Measurements from ENCODE around the gene DCXR. TPM values are rescaled to one million over a fixed set of nuclear protein-coding genes. Genes with fewer than 3 reads are reported as not detected.

The DCXR gene
- total RNA-seq, 2 donors from 2014 or later: 235 to 744 TPM

DNA sequence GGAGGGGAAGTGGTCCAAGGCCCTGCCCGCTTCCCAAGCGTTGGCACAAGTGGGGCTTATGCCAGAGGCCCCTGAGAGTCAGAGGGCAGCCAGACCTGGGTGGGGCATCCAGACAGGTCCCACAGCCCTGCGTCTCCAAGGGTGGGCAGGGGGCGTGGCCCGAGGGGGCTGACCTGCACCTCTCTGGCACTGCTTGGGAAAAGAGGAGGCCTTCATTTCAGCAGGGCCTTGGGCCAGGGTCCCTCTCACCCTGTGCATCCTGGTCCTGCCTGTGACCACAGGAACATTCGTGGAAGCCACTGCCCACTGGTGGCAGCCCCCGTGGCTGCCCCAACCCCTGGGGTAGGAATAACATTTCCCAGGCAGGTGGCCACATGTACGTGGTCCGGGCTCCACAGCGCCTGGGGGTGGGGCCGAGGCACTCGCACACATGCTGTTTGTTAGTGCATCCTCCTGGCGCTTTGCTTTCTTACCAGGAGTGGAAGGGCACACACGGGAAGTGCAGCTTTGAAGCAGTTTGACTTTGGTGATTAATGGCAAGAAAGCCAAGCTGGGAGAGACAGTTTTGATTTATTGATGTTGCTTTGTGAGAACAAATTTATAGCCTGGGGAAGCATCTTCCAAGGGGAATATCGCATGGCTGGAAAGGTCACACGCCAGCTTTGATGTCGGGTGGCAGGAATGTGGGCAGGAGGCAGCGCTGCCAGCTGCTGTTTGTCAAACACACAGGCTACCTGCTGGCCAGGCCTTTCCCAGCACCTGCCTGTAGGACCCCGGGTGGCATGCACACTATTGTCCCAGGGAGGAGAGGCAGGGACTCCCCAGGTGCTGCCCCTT is 19.1 kb downstream of the DCXR start:
- no peak overlapping the region for H3K27ac ChIP-seq
- no peak overlapping the region for H3K4me3 ChIP-seq
- H3K9me3 ChIP-seq: no peaks in the 10 kb centered on the region
- no peaks in the 10 kb centered on the region for H3K36me3 ChIP-seq
- intact Hi-C loops (cut with DNase I): no loop called here
- TF ChIP-seq, protein P1, sequence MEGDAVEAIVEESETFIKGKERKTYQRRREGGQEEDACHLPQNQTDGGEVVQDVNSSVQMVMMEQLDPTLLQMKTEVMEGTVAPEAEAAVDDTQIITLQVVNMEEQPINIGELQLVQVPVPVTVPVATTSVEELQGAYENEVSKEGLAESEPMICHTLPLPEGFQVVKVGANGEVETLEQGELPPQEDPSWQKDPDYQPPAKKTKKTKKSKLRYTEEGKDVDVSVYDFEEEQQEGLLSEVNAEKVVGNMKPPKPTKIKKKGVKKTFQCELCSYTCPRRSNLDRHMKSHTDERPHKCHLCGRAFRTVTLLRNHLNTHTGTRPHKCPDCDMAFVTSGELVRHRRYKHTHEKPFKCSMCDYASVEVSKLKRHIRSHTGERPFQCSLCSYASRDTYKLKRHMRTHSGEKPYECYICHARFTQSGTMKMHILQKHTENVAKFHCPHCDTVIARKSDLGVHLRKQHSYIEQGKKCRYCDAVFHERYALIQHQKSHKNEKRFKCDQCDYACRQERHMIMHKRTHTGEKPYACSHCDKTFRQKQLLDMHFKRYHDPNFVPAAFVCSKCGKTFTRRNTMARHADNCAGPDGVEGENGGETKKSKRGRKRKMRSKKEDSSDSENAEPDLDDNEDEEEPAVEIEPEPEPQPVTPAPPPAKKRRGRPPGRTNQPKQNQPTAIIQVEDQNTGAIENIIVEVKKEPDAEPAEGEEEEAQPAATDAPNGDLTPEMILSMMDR (IDR thresholded peaks at IDR 0.05): no peak
- TF ChIP-seq POLR2AphosphoS5 (IDR thresholded peaks at IDR 0.05) (peak; percentile 21), POLR2A (IDR thresholded peaks at IDR 0.05) (no peak)
- H3K27me3 ChIP-seq (replicated peaks; ENCODE audit: insufficient read depth): no peaks in the 10 kb centered on the region
- WGBS: 56% methylated on average over 19 of the region's 19 CpGs
- DNase-seq (ENCODE audit: low spot score): no peak
- H3K4me1 ChIP-seq (replicated peaks): peaks cover 11% of the 10 kb centered on the region

DNA sequence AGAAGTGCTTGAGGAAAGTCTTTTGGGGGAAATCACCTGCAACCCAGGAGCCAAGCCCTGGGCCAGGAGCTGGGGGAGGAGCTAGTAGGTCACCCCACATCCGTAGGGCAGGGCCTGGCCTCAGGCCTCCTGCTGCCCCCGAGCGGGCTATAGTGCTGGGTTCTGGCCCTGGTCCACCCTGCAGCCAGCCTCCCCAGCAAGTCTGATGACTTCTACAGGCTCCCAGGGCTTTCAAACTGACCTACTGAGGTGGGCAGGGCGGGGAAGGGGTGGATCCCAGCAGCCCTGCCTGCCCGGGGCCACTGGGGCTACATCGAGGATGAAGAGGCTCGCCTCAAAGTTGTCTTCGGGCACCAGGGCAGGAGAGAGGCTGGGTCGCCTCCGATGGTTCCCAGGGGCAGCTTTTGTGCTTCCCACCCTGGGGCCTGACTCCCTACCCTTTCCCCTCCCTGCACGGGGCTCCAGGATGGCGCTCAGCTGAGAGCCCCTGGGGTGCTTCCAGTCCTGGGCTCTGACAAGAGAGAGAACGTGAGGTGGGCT is 19.8 kb downstream of the DCXR start:
- DNase-seq (ENCODE audit: low spot score): no peak
- TF ChIP-seq, protein P1 (IDR thresholded peaks at IDR 0.05): no peak
- no peak for TF ChIP-seq POLR2A (IDR thresholded peaks at IDR 0.05)
- TF ChIP-seq POLR2AphosphoS5 (IDR thresholded peaks at IDR 0.05): no peak
- Histone ChIP-seq H3K27ac (no peak overlapping the region), H3K4me3 (no peak overlapping the region), H3K9me3 (no peaks in the 10 kb centered on the region), H3K27me3 (replicated peaks; ENCODE audit: insufficient read depth) (no peaks in the 10 kb centered on the region), H3K36me3 (no peaks in the 10 kb centered on the region), H3K4me1 (replicated peaks) (peaks cover 11% of the 10 kb centered on the region)
- 84% methylated on average over 12 of the region's 13 CpGs for WGBS
- intact Hi-C loops (cut with DNase I): no loop called here

DNA sequence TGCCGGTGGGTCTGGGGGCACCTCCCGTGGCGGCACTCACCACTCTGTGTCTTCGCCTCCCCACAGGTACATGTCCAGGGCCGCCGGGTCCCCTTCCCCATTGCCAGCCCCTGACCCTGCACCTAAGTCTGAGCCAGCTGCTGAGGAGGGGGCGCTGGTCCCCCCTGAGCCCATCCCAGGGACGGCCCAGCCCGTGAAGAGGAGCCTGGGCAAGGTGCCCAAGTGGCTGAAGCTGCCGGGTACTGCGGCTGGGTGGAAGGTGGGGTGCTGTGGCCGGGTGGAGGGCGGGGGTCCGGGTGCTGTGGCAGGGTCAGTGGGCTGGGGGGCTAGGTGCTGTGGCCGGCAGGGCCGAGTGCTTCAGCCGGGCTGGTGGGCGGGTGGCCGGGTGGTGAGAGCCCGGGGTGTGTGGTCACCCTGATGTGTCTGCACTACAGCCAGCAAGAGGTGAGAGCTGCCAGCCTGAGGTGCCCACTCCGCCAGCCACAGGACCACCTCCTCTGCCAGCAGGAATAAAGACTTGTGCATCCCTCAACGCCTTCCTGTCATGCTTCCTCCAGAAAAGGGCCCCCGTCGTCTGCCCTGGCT is 20.5 kb downstream of the DCXR start:
- 90% methylated on average over 19 of the region's 24 CpGs for WGBS
- no peak for DNase-seq (ENCODE audit: low spot score)
- H3K36me3 ChIP-seq: no peaks in the 10 kb centered on the region
- TF ChIP-seq, protein P1 (IDR thresholded peaks at IDR 0.05): no peak
- H3K9me3 ChIP-seq: no peaks in the 10 kb centered on the region
- H3K4me3 ChIP-seq: no peak overlapping the region
- intact Hi-C loops (cut with DNase I): no loop called here
- no peaks in the 10 kb centered on the region for H3K27me3 ChIP-seq (replicated peaks; ENCODE audit: insufficient read depth)
- H3K27ac ChIP-seq: no peak overlapping the region
- peaks cover 7% of the 10 kb centered on the region for H3K4me1 ChIP-seq (replicated peaks)

DNA sequence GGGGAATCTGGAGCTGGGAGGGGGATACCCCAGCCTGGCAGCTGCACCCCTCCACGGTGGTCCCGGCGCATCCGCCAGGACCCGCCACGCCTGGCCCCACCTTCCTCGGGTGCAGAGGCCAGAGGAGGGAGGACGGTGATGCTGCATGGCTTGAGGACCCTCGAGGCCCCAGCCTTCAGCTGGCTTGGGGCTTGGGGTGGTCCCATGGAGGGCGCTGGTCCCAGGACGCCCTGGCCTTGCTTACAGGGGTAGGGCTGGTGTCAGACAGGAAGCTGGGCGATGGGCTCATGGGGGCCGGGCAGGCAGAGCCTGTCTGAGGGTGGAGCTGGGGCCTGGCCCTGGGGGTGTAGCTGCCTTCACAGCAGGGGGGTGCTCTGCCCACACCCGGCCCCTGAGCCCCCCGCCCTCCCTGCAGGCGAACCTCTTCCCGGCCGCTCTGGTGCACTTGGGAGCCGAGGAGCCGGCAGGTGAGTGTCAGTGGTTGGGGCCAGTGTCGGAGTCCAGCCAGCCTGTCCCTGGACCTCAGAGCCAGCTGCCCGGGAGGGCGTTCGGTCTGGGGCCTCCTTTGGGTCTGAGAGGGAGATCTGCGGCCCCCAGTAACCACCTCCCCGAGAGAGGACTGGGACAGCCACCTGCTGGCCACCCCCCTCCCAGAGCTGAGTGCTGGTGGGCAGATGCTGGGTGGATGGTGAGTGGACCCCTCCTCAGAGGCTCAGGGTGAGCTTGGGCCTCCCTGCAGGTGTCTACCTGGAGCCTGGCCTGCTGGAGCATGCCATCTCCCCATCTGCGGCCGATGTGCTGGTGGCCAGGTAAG is 21.2 kb downstream of the DCXR start:
- Histone ChIP-seq H3K9me3 (no peaks in the 10 kb centered on the region), H3K36me3 (no peaks in the 10 kb centered on the region), H3K27ac (no peak overlapping the region), H3K4me1 (replicated peaks) (peaks cover under 1% of the 10 kb centered on the region), H3K4me3 (no peak overlapping the region), H3K27me3 (replicated peaks; ENCODE audit: insufficient read depth) (no peaks in the 10 kb centered on the region)
- 87% methylated on average over 28 of the region's 28 CpGs for WGBS
- no peak for TF ChIP-seq POLR2AphosphoS5 (IDR thresholded peaks at IDR 0.05)
- TF ChIP-seq, protein P1 (IDR thresholded peaks at IDR 0.05): no peak
- no peak for TF ChIP-seq POLR2A (IDR thresholded peaks at IDR 0.05)
- intact Hi-C loops (cut with DNase I): no loop called here
- DNase-seq (ENCODE audit: low spot score): no peak
